Stimulated activated CD4-positive, alpha-beta T cell treated with anti-CD3 and anti-CD28 coated beads, Interleukin-12 subunit alpha, Interleukin-12 subunit beta, amount 100 ng/mL, for 4 hours (primary cell): ENCODE measurements around the gene CD248.
"Not testable (repeated sequence)": the region's sequence is repeated elsewhere in the genome, so short reads cannot be mapped to it uniquely, and the experiment has no call there.

ENCODE experiments used
- DNase-seq: peaks from one replicate; pipeline ENCODE4 v3.0.0-alpha.2; 2020

The CD248 gene

GRCh38 chr11:66316849-66317251, at the start of gene CD248:
CD248 (minus strand) TSS chr11:66317044; CDS start chr11:66317027, 17 bp downstream.
- no peak for DNase-seq

- DNase-seq = no peak
Observed at GRCh38 chr11:66365711-66366619, 49.1 kb upstream of the CD248 start.

GRCh38 chr11:66365166-66365565, 48.3 kb upstream of the CD248 start:
- no peak for DNase-seq

- DNase-seq = peak; percentile 70
Observed at GRCh38 chr11:66363805-66364535, 47.1 kb upstream of the CD248 start.

DNA sequence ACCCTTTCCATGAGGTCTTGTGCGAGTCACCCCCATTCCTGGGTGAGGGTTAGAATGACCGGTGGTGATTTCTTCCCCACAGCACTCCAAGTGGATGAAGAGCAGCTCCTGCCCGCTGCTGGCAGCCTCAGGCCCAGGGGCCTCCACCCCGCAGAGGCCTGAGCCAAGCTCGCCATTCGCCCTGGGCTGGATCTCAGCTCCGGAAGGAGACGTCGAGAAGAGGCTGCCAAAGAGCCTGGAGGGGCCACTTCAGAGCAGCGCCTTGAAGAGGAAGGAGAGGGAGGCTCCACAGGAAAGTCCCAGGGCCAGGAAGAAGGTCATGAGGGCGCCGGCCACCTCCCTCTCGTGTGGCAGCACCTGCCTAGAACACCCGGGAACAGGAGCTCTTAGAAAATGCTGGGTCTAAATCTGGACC, 46.4 kb upstream of the CD248 start:
- no peak for DNase-seq

- no peak for DNase-seq
Observed at GRCh38 chr11:66362481-66363147, 45.8 kb upstream of the CD248 start.

DNA sequence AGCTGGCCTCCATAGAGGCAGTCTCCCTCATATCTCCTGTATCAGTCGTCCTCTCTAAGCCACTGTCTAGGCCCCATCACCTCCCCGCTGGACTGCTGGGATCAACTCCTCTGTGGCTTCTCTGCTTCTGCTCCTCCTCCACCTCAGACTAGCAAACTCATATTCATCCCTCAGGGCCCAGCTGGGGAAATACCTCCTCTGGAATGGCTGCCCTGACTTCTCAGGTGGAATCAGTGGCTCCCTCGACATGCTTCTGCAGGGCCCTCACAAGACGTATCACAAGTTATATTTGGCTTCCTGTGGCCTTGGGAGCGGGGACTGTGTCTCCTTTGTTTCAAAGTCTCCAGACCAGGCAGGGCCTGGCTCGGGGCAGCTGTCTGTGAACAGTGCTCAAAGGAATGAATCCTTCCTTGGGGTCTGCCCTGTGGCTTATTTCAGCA, 44.7 kb upstream of the CD248 start:
- DNase-seq = no peak

GRCh38 chr11:66360406-66361073, 43.7 kb upstream of the CD248 start:
- DNase-seq = no peak

DNA sequence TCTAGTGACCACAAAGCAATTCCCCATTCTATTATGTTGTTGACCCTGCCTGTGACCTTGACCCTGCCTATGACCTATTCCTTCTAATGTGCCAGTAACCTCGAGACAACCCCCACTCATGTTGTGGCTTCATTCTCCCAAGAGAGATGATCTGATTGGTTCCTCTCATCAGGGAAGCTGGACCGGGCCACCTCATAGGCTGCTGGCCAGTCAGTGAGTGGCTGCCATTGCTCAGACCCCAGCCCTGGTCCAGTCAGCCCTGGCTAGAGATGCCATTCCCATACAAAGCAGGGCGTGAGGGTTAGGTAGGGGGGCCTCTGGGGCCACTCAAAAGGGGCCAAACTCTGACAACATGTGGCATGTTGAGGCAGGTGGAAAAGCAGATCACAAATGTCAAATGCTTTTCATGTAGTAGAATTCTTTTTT, 42.8 kb upstream of the CD248 start:
- DNase-seq = no peak

GRCh38 chr11:66350560-66351235, 33.9 kb upstream of the CD248 start:
- not testable (repeated sequence) for DNase-seq

GRCh38 chr11:66349084-66349386, 32.2 kb upstream of the CD248 start:
- DNase-seq = no peak

- peak; percentile 77 for DNase-seq
Observed at GRCh38 chr11:66347425-66348276, 30.8 kb upstream of the CD248 start, which contains the start of gene B4GAT1. B4GAT1 (minus strand) TSS chr11:66347629; CDS start chr11:66347545, 84 bp downstream.

GRCh38 chr11:66346476-66347424, 29.9 kb upstream of the CD248 start:
- DNase-seq = no peak

- no peak for DNase-seq
Observed at GRCh38 chr11:66345316-66345649, 28.4 kb upstream of the CD248 start.

GRCh38 chr11:66344550-66345315, 27.9 kb upstream of the CD248 start, which contains the start of gene BRMS1:
BRMS1 (minus strand) TSS chr11:66345104; CDS start chr11:66342234, 2,870 bp downstream.
- DNase-seq = peak; percentile 94

- no peak for DNase-seq
Observed at GRCh38 chr11:66343176-66343575, 26.3 kb upstream of the CD248 start.

DNA sequence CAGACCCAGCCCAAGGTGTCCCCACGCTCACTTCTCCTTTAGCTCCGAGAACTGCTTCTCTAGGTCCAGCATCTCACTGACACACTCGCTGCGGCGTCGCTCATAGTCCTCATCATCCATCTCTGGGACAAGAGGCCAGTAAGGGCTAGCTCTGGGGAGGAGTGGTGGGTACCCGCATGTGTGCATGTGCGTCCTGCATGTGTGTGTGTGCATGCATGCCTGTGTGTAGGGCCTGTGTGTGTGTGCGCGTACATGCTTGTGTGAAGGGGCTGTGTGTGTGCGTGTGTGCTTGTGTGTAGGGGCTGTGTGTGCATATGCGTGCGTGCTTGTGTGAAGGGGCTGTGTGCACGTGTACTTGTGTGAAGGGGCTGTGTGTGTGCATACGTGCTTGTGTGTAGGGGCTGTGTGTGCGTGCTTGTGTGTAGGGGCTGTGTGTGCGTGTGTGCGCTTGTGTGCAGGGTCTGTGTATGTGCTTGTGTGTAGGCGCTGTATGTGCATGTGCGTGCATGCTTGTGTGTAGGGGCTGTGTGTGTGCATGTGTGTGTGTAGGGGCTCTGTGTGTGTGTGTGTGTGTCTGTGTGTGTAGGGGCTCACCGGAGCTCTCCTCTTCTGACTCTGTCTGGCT, 24.8 kb upstream of the CD248 start:
- DNase-seq = no peak

DNA sequence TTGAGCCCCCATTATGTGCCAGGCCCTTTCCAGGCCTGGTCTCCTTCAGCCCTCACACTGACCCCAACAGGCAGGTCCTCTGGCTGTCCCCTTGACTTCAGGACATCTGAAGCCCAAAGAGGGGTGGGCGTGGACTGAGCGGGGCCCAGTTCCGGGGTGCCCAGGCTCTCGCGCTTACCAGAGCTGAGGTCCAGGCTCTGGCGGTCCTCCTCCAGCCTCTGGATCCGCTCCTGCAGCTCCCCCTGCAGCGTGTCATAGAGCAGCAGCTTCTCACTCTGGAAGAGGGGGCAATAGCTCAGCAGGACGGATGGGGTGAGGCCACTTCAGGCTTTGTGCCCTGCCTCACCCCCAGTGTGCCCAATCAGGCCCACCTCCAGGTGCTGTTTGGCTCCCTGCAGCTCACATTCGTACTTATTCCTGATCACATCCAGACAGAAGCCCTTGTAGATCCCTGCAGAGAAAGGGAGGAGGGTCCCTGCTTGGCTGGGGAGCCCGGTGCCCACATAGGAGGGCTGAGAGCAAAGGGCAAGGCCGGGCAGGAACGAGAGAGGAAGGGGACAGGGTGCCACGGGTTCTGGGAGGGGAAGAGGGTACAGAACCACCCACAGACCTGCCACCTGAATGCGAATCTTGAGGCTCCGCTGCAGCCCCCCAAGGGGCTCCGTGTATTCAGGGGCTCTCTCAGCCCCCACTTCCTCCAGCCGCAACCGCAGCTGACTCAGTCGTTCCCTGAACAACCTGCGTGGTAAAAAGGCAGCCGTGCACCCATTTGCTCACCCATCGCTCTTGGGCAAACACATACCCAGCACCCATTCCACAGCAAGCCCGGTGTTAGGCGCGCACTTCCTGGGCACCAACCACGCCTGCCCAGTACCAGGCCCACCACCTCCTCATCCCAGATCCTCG, 24.0 kb upstream of the CD248 start:
- DNase-seq = no peak
